H1 (cell line): Measurements from ENCODE around the gene SMG7. TPM values are rescaled to one million over a fixed set of nuclear protein-coding genes. Genes with fewer than 3 reads are reported as not detected.

Experiments used
- CEBPB ChIP-seq: IDR thresholded peaks from 2 replicates; pipeline ENCODE4 v1.6.1; 2012; ENCODE audit warnings: low read depth, low read length
- FOSL1 ChIP-seq: IDR thresholded peaks from 2 replicates; pipeline ENCODE4 v1.6.1; 2011; ENCODE audit warnings: mild to moderate bottlenecking, low read depth, low read length, moderate library complexity; ENCODE audit not compliant: insufficient read depth
- GTF2F1 ChIP-seq: IDR thresholded peaks from 2 replicates; pipeline ENCODE4 v1.6.1; 2012; ENCODE audit warnings: low read depth, low read length, improper control_type of control experiment, borderline replicate concordance
- KDM5A ChIP-seq: fragments of 200-600 bp; IDR thresholded peaks from 2 replicates; pipeline ENCODE4 v1.7.1; 2012; ENCODE audit warnings: mild to moderate bottlenecking, low read length, inconsistent platforms, mixed read lengths
- POU5F1 ChIP-seq: IDR thresholded peaks from 2 replicates; pipeline ENCODE4 v1.6.1; 2011; ENCODE audit warnings: low read depth, mild to moderate bottlenecking, low read length, moderate library complexity
- SIN3A ChIP-seq, 2 experiments: IDR thresholded peaks in 1 of 2; conservative IDR thresholded peaks in 1 of 2; 2 replicates each; pipeline ENCODE4 v1.6.1; 2011 to 2012; ENCODE audit warnings: low read length in 2 of 2, improper control_type of control experiment in 1 of 2, low read depth in 1 of 2, mild to moderate bottlenecking in 1 of 2
- polyA plus RNA-seq, 7 experiments: library from polyadenylated mRNA; depleted of rRNA in 3 of 7; stranded (reverse) in 5 of 7; unstranded in 2 of 7; fragments of >200 nt in 5 of 7; fragments of 200-250 nt in 2 of 7; gene quantifications; 1 replicate in 5 of 7; 2 replicates in 1 of 7; 4 replicates in 1 of 7; pipeline versions ENCODE4 v1.2.1 to v1.2.3, GENCODE V29; 2011 to 2013; ENCODE audit warnings: missing spikeins in 2 of 7, mixed read lengths in 2 of 7
- total RNA-seq: library from RNA; stranded (reverse); fragmentation: NEBNext Ultra II Directional; extraction: Animal tissue kit (Norgen Biotek cat#: 25700); gene quantifications from 2 replicates; pipeline ENCODE4 v1.2.1, GENCODE V29; 2021
- TF ChIP-seq, protein P1 (sequence below), 3 experiments: IDR thresholded peaks; 1 replicate in 2 of 3; 2 replicates in 1 of 3; pipeline versions ENCODE4 v1.5.1 to v1.6.1; 2011; ENCODE audit warnings: low read length in 3 of 3, mild to moderate bottlenecking in 3 of 3, inconsistent platforms in 2 of 3, low read depth in 1 of 3, moderate library complexity in 1 of 3; ENCODE audit not compliant: insufficient read depth in 1 of 3; ENCODE audit errors: control extremely low read depth in 1 of 3

The SMG7 gene
- total and polyA plus RNA-seq, 2 of the 8 experiments (the other 6 are each of a cell fraction or from before 2014, with no cell fraction given) = 39.3 to 65.6 TPM

DNA sequence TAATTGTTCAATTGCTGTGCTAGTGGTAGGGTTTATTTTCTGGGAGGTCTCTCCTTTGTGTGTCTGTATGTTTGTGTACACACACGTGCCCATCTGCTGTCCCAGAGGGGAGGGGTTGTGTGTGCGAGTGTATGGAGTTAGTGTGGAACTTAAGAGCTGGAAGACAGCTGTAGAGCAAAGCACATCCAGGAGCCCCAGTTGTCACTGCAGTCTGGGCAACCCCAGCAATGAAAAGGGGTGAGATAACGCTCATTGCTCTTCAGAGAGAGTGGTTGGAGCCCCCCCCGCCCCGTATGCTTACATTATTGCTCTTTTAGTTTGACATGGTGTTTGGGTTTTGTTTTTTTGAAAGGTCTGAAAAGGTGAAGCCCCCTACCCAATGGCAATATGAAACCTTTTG lies 81.0 kb downstream of the SMG7 start (continued):
- TF ChIP-seq KDM5A = no peak
- TF ChIP-seq CEBPB = no peak
- no peak for TF ChIP-seq FOSL1
- TF ChIP-seq, protein P1, sequence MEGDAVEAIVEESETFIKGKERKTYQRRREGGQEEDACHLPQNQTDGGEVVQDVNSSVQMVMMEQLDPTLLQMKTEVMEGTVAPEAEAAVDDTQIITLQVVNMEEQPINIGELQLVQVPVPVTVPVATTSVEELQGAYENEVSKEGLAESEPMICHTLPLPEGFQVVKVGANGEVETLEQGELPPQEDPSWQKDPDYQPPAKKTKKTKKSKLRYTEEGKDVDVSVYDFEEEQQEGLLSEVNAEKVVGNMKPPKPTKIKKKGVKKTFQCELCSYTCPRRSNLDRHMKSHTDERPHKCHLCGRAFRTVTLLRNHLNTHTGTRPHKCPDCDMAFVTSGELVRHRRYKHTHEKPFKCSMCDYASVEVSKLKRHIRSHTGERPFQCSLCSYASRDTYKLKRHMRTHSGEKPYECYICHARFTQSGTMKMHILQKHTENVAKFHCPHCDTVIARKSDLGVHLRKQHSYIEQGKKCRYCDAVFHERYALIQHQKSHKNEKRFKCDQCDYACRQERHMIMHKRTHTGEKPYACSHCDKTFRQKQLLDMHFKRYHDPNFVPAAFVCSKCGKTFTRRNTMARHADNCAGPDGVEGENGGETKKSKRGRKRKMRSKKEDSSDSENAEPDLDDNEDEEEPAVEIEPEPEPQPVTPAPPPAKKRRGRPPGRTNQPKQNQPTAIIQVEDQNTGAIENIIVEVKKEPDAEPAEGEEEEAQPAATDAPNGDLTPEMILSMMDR (IDR thresholded peaks at IDR 0.05; ENCODE audit: control extremely low read depth in 1 of 3, insufficient read depth in 1 of 3, low read depth in 1 of 3, low read length in 3 of 3) = no peak
- no peak for TF ChIP-seq SIN3A (conservative IDR thresholded peaks at IDR 0.05 in 1 of 2, IDR thresholded peaks at IDR 0.05 in 1 of 2; ENCODE audit: low read depth in 1 of 2, low read length in 2 of 2)
- no peak for TF ChIP-seq GTF2F1
- no peak for TF ChIP-seq POU5F1
